Activated T-helper 1 cell treated with anti-CD3 and anti-CD28 coated beads, Interleukin-12 subunit alpha, Interleukin-12 subunit beta, Interleukin-2, Interleukin-4 antibody, amounts not matched to agents 30 ng/mL and 10 ng/mL and 1 ng/mL, durations not matched to agents 14 hours and 24 hours and 36 hours (primary cell): ENCODE measurements around the gene FREM2. TPM values are rescaled to one million over a fixed set of nuclear protein-coding genes. Genes with fewer than 3 reads are reported as not detected.

ENCODE experiments used
- DNase-seq: peaks from one replicate; pipeline ENCODE4 v3.0.0; 2021; ENCODE audit warnings: low spot score
- H3K27ac Mint-ChIP-seq: one replicate; pipeline ENCODE4 v1.8.0; 2021; ENCODE audit warnings: mild to moderate bottlenecking, mixed read lengths
- H3K27me3 Mint-ChIP-seq: one replicate; pipeline ENCODE4 v1.8.0; 2022; ENCODE audit warnings: mild to moderate bottlenecking, moderate library complexity, mixed read lengths; ENCODE audit not compliant: insufficient read depth
- H3K36me3 Mint-ChIP-seq: one replicate; pipeline ENCODE4 v1.8.0; 2021; ENCODE audit warnings: low read depth, mixed read lengths
- H3K4me1 Mint-ChIP-seq: one replicate; pipeline ENCODE4 v1.8.0; 2021; ENCODE audit warnings: low read depth, mixed read lengths
- H3K4me3 Mint-ChIP-seq: one replicate; pipeline ENCODE4 v1.8.0; 2021; ENCODE audit warnings: mild to moderate bottlenecking, moderate library complexity, mixed read lengths
- H3K9me3 Mint-ChIP-seq: one replicate; pipeline ENCODE4 v1.8.0; 2021; ENCODE audit warnings: mixed read lengths
- intact Hi-C: fragments of 100-400 bp; cut with micrococcal nuclease; formaldehyde crosslinking; loops from one replicate; pipeline ENCODE4 v1.15.1; 2024
- total RNA-seq: library from RNA; stranded (reverse); gene quantifications from 2 replicates; pipeline ENCODE4 v1.2.3, GENCODE V29; 2022

Gene FREM2
- total RNA-seq, 1 donor from 2014 or later = 0.05 TPM

DNA sequence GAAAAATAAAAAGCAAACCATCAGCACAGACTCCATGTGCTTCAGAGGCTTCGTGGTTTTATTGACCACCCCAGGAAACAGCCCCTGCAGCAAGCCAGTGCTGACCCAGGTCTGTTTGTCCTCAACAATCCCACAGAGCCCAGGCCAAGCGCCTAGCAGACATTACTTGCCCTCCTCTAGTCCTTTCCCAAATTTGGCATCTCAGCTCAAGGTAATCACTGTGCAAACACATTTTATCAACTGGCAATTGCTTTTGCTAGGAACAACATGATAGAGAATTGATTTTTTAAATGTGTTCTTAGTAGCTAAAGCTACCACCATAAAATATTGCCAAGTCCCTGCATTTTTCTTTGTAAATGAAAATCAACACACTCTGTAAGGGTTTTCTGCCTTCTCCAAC is 182.0 kb downstream of the FREM2 start:
- H3K4me3 Mint-ChIP-seq = no peak overlapping the region
- H3K4me1 Mint-ChIP-seq = no peaks in the 10 kb centered on the region
- intact Hi-C loops = no loop called here
- no peak overlapping the region for H3K27ac Mint-ChIP-seq
- no peak for DNase-seq
- H3K36me3 Mint-ChIP-seq = no peaks in the 10 kb centered on the region
- H3K27me3 Mint-ChIP-seq = peaks cover 2% of the 10 kb centered on the region
- no peaks in the 10 kb centered on the region for H3K9me3 Mint-ChIP-seq

GRCh38 chr13:38871275-38871674 is 184.4 kb downstream of the FREM2 start:
- H3K4me1 Mint-ChIP-seq = no peaks in the 10 kb centered on the region
- peaks cover 5% of the 10 kb centered on the region for H3K27me3 Mint-ChIP-seq

GRCh38 chr13:38872693-38873092 is 185.8 kb downstream of the FREM2 start:
- no peaks in the 10 kb centered on the region for H3K4me1 Mint-ChIP-seq
- DNase-seq = no peak
- no peaks in the 10 kb centered on the region for H3K9me3 Mint-ChIP-seq
- H3K36me3 Mint-ChIP-seq = no peaks in the 10 kb centered on the region
- no peak overlapping the region for H3K27ac Mint-ChIP-seq
- H3K27me3 Mint-ChIP-seq = peaks cover 5% of the 10 kb centered on the region
- intact Hi-C loops = no loop called here
- H3K4me3 Mint-ChIP-seq = no peak overlapping the region

More at GRCh38 chr13:38871275-38871674, 184.4 kb downstream of the FREM2 start:
- no peak for DNase-seq
- no peaks in the 10 kb centered on the region for H3K9me3 Mint-ChIP-seq
- H3K4me3 Mint-ChIP-seq = no peak overlapping the region
- H3K36me3 Mint-ChIP-seq = no peaks in the 10 kb centered on the region
- H3K27ac Mint-ChIP-seq = no peak overlapping the region
- intact Hi-C loops = no loop called here

- Mint-ChIP-seq H3K4me3 (no peak overlapping the region), H3K4me1 (no peaks in the 10 kb centered on the region), H3K36me3 (no peaks in the 10 kb centered on the region), H3K27ac (no peak overlapping the region), H3K9me3 (no peaks in the 10 kb centered on the region), H3K27me3 (peaks cover 5% of the 10 kb centered on the region)
- DNase-seq = no peak
- intact Hi-C loops = no loop called here
Measured at GRCh38 chr13:38875186-38875875, 188.5 kb downstream of the FREM2 start.

GRCh38 chr13:38879278-38879677 is 192.4 kb downstream of the FREM2 start:
- Mint-ChIP-seq H3K4me3 (no peak overlapping the region), H3K27me3 (peaks cover 3% of the 10 kb centered on the region), H3K4me1 (no peaks in the 10 kb centered on the region), H3K27ac (no peak overlapping the region), H3K9me3 (no peaks in the 10 kb centered on the region), H3K36me3 (no peaks in the 10 kb centered on the region)
- no peak for DNase-seq
- intact Hi-C loops = no loop called here

DNA sequence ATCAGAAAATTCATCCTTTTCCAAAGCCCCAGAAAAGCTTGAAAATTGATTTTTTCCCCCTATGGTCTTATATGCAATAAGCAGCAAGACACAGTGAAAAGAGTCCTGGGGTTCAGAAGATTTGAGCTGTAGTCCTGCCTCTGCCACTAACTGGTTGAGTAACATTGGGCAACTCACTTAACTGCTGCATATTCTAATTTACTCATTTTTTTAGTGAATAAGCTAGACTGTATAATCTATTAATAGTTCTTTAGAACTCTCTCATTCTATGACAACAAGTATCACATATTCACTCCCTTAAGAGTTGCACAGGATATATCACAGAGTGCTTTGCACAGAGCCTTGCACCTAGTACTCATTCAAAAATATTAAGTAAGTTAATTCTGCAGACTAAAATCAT is 192.9 kb downstream of the FREM2 start:
- H3K9me3 Mint-ChIP-seq = no peaks in the 10 kb centered on the region
- intact Hi-C loops = no loop called here
- H3K27me3 Mint-ChIP-seq = no peaks in the 10 kb centered on the region
- H3K27ac Mint-ChIP-seq = no peak overlapping the region
- DNase-seq = no peak
- no peaks in the 10 kb centered on the region for H3K36me3 Mint-ChIP-seq
- H3K4me3 Mint-ChIP-seq = no peak overlapping the region
- no peaks in the 10 kb centered on the region for H3K4me1 Mint-ChIP-seq

- intact Hi-C loops = no loop called here
- Mint-ChIP-seq H3K36me3 (no peaks in the 10 kb centered on the region), H3K9me3 (no peaks in the 10 kb centered on the region), H3K27me3 (no peaks in the 10 kb centered on the region), H3K4me3 (no peak overlapping the region), H3K4me1 (no peaks in the 10 kb centered on the region), H3K27ac (no peak overlapping the region)
- DNase-seq = no peak
Measured at GRCh38 chr13:38880397-38880796, 193.5 kb downstream of the FREM2 start.

GRCh38 chr13:38883783-38884182 is 196.9 kb downstream of the FREM2 start:
- Mint-ChIP-seq H3K27ac (no peak overlapping the region), H3K9me3 (no peaks in the 10 kb centered on the region), H3K4me1 (no peaks in the 10 kb centered on the region), H3K4me3 (no peak overlapping the region), H3K36me3 (no peaks in the 10 kb centered on the region), H3K27me3 (peaks cover 5% of the 10 kb centered on the region)
- intact Hi-C loops = no loop called here
- no peak for DNase-seq

DNA sequence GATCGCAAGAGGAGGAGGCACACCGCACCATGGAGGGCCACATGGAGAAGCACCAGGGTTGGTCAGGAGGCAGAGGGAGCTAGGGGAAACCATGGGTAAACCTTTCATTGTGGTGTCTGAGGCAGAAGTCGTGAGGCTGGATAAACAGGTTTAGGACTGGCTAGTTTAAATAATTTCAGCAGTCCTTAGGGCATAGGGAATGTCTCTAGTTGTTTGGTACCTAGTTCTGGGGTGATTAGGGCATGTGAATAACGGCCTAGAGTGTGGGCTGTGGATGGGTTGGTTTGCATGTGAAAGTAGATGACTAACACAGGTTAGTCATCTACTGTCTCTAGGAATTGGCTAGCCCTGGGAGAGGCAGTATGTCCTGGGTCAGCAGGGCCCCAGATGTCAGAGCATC is 201.4 kb downstream of the FREM2 start:
- Mint-ChIP-seq H3K36me3 (no peaks in the 10 kb centered on the region), H3K4me3 (no peak overlapping the region), H3K27ac (no peak overlapping the region), H3K4me1 (no peaks in the 10 kb centered on the region), H3K27me3 (peaks cover 11% of the 10 kb centered on the region), H3K9me3 (no peaks in the 10 kb centered on the region)
- intact Hi-C loops = no loop called here
- DNase-seq = no peak

- Mint-ChIP-seq H3K27me3 (peaks cover 9% of the 10 kb centered on the region), H3K27ac (no peak overlapping the region), H3K9me3 (no peaks in the 10 kb centered on the region), H3K36me3 (no peaks in the 10 kb centered on the region), H3K4me3 (no peak overlapping the region), H3K4me1 (no peaks in the 10 kb centered on the region)
- intact Hi-C loops = no loop called here
- DNase-seq = no peak
Measured at GRCh38 chr13:38895075-38895474, 208.2 kb downstream of the FREM2 start.

DNA sequence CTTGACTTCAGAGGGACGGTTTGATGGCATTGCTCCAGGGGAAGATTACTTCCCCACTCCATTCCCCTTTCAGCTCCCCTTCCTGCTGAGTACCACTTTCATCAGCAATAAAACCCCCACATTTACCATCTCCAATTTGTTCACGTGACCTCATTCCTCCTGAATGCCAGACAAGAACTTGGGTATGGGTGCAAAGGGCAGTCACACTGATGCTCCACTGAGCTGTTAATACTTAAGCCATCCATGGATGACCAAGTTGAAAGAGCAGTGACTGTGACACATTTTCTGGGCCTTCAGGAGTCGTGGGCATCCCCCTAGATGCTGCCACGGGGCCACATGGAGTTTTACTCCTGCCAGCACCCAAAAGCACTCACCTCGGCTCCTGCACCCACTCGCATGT is 210.6 kb downstream of the FREM2 start:
- no peaks in the 10 kb centered on the region for H3K9me3 Mint-ChIP-seq
- H3K36me3 Mint-ChIP-seq = no peaks in the 10 kb centered on the region
- no peak overlapping the region for H3K27ac Mint-ChIP-seq
- peaks cover 5% of the 10 kb centered on the region for H3K27me3 Mint-ChIP-seq
- intact Hi-C loops = no loop called here
- no peak for DNase-seq
- H3K4me1 Mint-ChIP-seq = no peaks in the 10 kb centered on the region
- H3K4me3 Mint-ChIP-seq = no peak overlapping the region

DNA sequence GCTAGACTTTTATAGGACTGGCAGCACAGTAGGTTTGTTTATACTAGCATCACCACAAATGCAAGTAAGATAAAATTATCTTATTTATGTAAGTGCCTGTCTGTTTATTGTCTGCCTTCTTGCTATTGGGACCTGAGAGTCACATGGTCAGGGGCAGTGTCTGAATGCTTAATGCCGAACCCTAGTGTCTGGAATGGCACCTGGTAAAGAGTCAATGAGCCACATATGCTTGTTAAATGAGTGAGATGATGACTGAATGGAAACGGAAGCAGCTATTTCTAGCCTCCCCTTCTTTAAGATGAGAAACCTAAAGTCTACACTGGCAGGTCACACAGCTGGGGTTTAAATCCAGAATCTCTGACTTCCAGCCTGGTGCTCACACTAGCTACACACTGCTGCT is 211.6 kb downstream of the FREM2 start:
- no peaks in the 10 kb centered on the region for H3K36me3 Mint-ChIP-seq
- H3K27ac Mint-ChIP-seq = no peak overlapping the region
- DNase-seq = no peak
- H3K4me1 Mint-ChIP-seq = no peaks in the 10 kb centered on the region
- peaks cover 2% of the 10 kb centered on the region for H3K27me3 Mint-ChIP-seq
- intact Hi-C loops = no loop called here
- no peaks in the 10 kb centered on the region for H3K9me3 Mint-ChIP-seq
- no peak overlapping the region for H3K4me3 Mint-ChIP-seq

DNA sequence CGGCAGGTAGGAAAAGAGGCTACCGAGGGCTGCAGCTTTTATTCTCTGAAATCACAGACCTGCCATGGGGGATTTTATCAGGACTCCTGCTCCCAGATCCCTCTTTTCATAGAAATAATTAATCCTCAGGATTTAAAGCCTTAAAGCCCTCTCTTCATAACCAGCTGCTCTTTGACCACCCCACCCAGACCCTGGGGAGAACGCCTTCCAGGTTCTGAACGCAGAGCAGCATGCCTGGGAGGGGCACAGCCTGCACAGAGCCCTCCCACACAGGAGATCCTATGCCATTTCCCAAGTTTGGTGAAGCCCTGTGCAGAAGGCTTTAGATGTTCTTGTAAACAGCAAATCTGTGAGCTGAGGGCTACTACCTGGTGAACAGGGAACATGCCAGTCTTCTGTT is 212.7 kb downstream of the FREM2 start:
- H3K4me1 Mint-ChIP-seq = no peaks in the 10 kb centered on the region

GRCh38 chr13:38900188-38900587 is 213.3 kb downstream of the FREM2 start:
- Mint-ChIP-seq H3K4me1 (no peaks in the 10 kb centered on the region), H3K27ac (no peak overlapping the region), H3K27me3 (peaks cover 2% of the 10 kb centered on the region), H3K4me3 (no peak overlapping the region), H3K36me3 (no peaks in the 10 kb centered on the region), H3K9me3 (no peaks in the 10 kb centered on the region)
- intact Hi-C loops = no loop called here
- no peak for DNase-seq

More for the DNA sequence above, 212.7 kb downstream of the FREM2 start:
- intact Hi-C loops = no loop called here
- no peaks in the 10 kb centered on the region for H3K9me3 Mint-ChIP-seq
- DNase-seq = no peak
- no peak overlapping the region for H3K4me3 Mint-ChIP-seq
- H3K27me3 Mint-ChIP-seq = peaks cover 2% of the 10 kb centered on the region
- no peak overlapping the region for H3K27ac Mint-ChIP-seq
- H3K36me3 Mint-ChIP-seq = no peaks in the 10 kb centered on the region
